Stimulated activated CD4-positive, alpha-beta T cell treated with anti-CD3 and anti-CD28 coated beads, TNF-alpha, amount 100 ng/mL, for 24 hours (primary cell): ENCODE measurements around the gene EFCAB12.
"Not testable (repeated sequence)": the region's sequence is repeated elsewhere in the genome, so short reads cannot be mapped to it uniquely, and the experiment has no call there.

Source experiments
- DNase-seq, 3 experiments: peaks; one replicate each; pipeline ENCODE4 v3.0.0-alpha.2; 2020; ENCODE audit warnings: low read depth in 3 of 3

Gene EFCAB12

DNA sequence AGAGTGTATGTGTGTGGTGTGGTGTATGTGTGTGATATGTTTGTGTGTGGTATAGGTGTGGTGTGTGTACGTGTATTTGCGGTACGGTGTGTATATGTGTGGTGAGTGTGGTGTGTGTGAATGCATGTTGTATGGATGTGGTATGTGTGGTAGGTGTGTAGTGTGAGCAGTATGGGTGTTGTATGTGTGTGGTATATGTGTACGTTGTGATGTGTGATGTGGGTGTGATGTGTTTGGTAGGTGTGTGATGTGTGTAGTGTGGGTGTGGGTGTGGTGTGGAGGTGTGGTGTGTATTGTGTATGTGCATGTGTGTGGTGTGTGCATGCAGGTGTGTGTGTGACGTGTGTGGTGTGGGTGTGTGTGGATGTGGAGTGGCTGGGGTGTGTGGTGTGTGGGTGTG, 58.7 kb downstream of the EFCAB12 start:
- no peak for DNase-seq

DNA sequence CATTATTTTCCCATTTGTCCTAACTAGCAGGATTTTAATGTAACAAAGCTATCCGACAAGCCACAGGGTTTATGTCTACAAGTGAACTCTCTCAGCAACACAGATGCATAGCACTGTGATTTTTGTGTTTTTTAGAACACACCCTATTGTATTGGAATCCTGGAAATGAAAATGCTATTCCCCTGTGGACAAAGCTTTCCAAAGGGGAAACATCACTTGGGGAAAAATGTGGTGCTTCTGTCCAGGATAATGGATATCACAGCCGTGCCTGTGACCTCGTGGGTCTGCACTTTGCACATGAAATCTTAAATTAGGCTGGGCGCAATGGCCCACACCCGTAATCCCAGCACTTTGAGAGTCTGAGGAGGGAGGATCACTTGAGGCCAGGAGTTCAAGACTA, 60.6 kb downstream of the EFCAB12 start:
- DNase-seq = no peak

DNA sequence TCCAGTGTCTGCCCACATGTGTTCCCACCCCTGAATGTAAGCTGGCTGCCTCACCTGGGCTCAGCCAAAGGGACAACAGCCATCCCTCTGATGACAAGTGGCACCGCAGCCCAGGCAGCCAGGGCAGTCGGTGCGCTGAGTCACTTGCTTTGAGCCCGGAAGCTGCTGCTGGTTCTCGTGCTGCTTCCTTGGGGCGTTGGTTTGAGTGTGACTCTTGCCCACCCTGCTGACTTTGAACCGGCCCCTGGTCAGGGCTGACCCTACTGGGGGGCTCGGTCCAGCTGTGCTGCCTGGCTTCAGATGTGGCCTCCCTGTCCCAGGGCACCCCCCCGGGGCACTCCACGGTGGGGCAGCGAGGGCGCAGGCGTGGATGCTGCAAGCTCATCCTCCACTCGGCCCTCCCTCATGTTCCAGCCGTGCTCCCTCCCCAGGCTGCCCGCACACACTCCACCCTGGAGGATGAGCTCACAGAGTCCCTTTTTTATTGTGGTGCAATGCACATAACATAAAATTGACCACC, 62.1 kb downstream of the EFCAB12 start:
- no peak for DNase-seq

DNA sequence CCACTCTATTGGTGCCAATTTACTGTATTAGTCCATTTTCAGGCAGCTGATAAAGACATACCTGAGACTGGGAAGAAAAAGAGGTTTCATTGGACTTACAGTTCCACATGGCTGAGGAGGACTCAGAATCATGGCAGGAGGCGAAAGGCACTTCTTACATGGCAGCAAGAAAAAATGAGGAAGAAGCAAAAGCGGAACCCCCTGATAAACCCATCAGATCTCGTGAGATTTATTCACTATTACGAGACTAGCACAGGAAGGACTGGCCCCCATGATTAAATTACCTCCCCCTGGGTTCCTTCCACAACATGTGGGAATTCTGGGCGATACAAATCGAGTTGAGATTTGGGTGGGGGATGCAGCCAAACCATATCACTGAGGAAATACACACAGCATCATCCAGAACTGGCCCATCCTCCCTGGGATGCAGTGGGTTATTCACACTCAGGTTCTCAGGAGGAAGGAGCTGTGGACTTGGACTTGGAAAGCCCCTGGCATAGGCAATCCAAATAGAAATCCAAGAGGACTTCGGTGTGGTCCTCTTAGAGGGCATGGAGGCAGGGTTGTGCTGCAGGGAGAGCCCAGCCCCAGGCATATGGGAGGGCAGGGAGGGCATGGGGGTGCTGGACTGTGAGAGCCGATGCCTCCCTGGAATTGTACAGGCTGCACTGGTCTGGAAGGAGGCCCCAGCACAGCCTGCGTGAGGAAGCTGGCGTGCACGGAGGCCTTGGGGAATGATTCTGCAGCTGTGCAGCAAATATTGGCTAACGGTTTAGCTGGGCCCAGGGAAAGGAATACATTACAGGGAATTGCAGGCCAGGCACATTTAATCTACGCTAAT, 62.9 kb downstream of the EFCAB12 start:
- DNase-seq = no peak

DNA sequence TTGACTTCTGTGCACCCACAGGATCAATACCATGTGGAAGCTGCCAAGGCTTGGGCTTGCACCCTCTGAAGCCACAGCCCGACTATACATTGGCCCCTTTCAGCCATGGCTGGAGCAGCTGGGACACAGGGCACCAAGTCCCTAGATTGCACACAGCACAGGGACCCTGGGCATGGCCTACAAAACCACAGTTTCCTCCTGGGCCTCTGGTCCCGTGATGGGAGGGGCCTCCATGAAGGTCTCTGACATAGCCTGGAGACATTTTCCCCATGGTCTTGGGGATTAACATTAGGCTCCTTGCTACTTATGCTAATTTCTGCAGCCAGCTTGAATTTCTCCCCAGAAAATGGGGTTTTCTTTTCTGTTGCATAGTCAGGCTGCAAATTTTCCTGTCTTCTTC, 63.6 kb downstream of the EFCAB12 start:
- DNase-seq = not testable (repeated sequence)

DNA sequence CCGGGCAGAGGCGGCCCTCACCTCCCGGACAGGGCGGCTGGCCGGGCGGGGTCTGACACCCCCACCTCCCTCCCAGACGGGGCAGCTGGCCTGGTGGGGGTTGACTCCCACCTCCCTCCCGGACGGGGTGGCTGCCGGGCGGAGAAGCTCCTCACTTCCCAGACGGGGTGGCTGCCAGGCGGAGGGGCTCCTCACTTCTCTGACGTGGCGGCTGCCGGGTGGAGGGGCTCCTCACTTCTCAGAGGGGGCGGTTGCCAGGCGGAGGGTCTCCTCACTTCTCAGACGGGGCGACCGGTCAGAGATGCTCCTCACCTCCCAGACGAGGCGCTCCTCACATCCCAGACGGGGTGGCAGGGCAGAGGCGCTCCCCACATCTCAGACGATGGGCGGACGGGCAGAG, 65.1 kb downstream of the EFCAB12 start:
- not testable (repeated sequence) for DNase-seq

DNA sequence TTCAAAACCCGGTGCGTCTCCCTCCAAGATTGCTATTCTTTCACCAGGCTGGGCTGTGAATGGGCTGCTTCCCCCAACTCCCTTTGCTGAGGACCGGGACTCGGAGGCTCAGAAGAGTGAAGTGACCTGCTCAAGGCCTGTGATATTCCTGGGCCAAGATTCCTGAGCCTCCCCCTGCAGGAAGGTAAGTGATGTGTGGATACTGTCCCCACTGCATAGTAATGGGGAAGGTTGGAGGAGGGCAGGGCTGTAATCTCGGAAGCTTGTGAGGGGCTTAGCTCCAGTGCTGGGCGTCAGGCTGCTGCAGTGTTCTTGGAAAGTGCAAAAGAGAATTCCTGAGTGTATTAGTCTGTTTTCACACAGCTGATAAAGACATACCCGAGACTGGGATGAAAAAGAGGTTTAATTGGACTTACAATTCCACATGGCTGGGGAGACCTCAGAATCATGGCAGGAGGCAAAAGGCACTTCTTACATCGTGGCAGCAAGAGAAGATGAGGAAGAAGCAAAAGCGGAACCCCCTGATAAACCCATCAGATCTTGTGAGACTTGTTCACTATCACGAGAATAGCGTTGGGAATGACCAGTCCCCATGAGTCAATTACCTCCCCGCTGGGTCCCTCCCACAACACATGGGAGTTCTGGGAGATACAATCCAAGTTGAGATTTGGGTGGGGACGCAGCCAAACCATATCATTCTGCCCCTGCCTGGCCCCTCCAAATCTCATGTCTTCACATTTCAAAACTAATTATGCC, 67.6 kb downstream of the EFCAB12 start:
- no peak for DNase-seq

DNA sequence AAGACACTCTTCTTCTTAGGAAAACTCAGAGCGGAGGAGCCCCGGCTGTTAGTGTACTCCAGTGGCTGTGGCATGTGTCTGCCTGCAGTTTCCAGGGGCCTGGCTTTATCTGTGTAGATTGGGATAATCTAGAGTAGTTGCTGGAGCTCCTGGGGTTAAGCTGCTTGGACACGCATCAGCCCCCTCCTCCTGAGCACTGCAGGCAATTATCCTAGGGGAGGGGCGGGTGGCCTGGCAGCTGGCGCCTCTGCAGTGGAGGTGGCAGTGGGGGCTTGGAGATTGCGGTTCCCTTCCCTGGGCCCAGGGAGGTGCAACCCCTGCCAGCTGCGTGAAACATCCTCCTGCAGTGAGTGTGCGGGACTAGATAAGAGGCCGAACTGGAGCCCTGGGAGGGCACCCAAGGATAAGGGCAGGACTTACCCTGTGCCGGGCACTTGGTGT, 68.2 kb downstream of the EFCAB12 start:
- DNase-seq = no peak

DNA sequence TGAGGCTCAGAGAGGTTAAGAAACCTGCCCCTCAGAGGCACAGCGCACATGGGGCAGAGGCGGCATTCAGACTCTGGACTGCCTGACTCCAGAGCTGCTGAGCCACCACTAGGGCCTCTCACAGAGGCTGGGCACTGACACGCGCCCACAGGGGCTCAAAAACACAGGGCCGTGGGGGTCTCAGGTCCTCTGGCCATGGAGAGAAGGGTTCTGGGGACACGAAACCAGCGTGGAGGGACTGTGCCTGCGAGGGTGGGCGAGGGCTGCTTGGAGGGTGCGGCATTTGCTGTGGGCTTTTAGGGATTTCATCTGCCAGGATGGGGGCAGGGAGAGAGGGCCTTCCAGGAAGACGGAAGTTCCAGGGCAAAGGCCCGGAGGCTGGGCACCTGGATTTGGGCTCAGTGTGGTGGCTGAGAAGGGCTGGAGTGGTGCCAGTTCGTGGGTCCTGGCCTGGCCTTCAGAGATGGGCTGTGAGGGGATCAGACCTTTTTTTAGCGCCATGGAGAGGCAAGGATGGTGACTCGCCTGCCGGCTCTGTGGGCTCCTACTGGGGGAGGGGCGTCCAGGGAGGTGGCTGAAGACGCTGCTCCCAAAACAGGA, 69.6 kb downstream of the EFCAB12 start:
- DNase-seq = no peak

DNA sequence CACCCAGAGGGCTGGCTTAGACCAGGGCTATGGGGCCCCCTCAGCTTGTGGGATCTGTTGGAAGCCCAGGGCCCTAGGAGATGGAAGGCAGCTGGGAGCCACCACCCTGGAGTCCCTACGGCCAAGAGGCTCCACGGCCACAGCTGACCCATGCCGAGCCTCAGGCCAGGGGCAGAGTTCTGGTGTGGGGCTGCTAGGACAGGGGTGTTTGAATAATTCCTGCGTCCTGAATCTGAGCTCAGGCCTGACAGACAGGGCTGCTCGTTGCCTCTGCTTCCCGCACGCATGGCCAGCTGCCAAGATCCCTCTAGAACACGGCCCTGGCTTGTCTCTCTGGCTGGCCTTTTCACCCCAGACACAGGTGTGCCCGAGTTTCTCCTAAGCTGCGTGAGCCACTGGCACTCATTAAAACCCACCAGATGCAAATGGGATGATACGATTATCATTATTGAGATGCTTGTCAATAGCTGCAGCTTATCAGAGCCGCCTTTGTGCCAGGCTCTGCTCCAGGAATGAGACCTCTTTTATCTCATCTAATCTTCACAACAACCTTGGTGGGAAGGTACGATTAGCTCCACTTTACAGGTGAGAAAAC, 70.2 kb downstream of the EFCAB12 start:
- DNase-seq = no peak

DNA sequence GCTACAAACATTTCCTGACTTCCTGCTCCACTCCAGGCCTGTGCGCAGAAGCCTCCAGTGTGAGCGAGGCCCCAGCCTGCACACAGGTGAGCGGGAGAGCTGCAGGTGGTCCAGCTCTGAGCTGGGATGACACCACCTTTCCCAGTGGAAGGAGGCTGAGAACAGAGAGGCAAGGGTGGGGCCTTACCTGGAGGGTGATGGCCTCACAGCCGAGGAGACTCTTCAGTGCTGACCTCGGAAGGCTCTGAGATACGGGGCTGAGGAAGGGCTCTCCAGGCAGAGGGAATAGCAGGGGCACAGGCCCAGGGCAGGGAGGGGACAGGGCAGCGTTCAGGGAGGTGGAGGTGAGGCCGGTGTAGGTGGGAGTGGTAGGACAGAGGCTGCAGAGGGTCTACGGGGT, 70.8 kb downstream of the EFCAB12 start:
- DNase-seq = no peak

DNA sequence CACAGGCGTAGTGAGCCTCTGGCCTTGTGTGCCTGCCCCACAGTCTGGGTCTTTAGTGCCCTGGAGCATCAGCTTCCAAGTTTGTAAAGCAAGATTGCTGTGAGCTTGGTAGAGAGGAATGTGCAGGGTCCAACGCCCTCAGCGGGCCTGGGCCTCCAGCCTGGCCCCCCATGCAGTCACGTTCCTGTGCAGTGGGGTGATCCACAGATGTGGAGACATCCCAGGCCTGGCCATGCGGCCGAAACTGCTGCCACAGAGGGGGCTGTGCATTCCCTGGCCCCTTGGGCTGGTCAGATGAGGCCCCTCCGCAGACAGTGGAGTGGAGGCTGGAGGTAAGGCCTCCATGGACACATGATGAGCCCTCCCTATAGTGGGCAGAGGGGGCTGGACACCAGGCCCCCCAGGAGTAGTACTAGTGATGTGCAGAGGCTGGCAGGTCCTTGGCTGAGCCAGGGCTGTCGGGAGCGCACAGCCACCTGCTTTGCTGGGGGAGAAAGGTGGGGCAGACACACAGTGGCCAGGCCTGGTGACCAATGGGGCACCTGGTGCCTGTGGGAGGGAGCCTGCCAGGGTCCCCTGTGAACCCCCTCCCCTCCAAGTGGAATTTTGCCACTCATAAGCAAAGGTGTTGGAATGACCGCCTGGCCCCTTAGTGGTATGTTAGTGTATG, 71.5 kb downstream of the EFCAB12 start:
- DNase-seq = no peak

DNA sequence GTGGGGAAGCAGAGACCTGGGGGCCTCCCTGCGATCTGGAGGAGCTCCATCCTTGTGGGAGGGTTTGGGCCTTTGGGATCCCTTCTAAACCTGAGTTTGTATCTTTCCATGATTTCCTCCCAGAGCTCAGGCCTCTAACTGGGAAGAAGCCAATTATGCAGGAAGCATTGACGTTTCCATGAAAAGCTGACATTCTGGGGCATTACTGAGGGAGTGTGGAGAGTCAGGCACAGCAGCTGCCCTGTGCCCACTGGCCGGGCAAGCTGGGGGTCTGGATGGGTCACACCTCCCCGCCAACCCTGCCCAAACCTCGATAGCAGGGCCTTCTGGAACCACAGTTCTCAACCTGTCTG, 74.9 kb downstream of the EFCAB12 start:
- DNase-seq = no peak

DNA sequence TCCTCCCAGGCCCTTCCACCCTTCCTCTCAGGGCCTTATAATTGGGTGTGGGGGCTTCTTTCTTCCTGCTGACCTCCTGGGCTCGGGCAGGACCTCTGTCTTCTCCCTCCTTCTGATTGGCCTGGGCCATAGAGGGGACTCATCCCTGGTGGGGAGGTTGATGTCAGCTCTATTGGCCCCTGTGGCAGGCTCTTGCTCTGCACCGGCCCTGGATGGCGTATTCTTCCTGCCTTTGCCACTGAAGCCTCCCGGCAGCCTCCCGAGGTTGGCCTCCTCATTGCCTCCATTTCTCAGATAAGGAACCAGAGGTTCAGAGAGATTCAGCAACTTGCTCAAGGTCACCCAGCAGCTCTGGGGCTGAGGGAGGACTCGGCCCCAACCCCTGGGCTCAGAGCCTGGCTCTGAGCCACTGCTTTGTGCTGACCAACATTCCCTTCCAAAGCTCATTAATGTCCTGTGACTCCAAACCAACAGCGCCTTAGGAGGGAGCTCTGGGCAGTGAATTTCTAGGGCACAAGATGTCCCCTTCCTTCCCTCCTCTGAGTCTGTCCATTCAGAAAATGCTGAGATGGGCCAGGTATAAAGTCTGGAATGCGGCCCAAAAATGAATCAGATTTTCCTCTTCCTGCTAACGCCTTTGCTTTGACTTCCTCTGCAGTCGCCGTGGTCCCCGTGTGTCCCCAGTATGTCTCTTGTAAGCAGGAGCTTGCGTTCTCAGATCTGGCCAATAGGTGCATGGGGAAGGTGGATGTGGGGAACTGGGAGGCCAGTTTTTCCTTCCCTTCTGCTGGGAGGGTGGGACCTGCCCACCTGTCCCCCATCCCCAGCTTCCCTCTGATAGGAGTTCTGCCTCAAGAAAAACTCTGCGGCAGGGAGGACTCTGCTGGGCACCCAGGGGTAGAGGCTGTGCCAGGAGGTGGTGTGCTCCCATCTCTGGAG, 75.5 kb downstream of the EFCAB12 start:
- DNase-seq = no peak

DNA sequence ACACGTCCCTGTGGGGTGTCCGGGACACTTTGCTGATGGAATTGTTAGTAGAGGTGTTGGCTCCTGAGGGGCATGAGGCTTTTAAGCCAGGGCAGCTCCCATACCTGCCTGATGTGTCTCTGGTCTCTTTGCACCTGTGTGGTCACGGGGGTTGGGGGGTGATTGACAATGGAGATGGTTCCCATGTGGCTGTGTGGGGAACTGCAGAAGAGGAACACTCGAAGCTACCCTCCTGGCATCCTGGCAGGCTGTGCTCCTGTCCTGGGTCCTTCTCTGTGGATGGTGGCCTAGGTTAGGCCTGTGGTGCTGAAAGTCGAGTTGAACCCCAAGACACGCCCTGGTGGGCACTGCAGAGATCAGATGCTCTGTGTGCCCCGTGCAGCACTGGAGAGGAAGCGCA, 76.4 kb downstream of the EFCAB12 start:
- DNase-seq = no peak
